HG02870 (cell line): ENCODE measurements around the gene TET3.

Source experiments
- ATAC-seq: cut with Tn5 transposase; IDR thresholded peaks from one replicate; pipeline ENCODE4 v1.9.1; 2021; ENCODE audit warnings: mild to moderate bottlenecking, moderate library complexity; ENCODE audit not compliant: unreplicated experiment

The TET3 gene

DNA sequence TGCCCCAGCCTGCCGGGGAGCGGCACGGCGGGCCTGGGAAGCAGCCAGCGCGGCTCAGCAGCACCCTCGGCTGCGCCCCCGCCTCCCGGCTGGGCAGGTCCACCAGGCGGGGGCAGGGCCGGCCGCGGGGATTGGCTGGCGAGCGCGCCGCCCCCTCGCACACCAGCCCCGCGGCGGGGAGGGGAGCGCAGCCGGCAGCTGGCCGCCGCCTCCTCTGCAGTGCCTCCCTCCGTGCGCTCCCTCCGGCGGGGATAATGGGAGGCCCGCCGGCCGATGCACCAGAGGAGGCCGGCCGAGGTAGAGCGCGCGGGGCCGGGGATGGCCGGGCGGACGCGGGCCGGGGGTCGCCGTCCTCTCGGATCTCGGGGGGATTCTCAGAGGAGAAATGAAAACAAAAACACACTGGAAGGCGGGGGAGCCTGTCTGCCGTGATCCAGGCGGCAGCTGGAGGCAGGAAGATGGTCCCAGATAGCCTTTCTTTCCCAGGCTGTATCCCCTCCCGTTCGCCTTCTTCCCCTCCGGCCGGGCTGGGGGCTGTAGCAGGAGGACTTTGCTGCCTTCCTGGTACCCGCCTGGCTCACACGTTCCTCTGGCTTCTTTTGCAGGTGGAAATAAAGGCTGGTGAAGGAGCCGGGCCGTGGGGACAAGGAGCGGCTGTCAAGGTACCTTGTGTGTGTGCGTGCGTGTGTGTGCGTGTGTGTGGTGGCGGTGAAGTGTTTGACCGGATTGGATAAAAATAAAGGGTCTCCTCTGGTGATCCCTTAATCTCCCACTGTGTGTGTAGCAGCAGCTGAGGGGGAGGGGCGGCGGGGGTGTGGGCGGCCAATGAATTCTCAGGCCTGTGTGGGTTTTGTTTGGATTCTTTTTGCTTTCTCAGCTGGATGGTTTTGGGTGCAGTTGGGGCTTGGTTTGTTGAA, 18.1 kb downstream of the TET3 start:
- ATAC-seq: peak; percentile 84

DNA sequence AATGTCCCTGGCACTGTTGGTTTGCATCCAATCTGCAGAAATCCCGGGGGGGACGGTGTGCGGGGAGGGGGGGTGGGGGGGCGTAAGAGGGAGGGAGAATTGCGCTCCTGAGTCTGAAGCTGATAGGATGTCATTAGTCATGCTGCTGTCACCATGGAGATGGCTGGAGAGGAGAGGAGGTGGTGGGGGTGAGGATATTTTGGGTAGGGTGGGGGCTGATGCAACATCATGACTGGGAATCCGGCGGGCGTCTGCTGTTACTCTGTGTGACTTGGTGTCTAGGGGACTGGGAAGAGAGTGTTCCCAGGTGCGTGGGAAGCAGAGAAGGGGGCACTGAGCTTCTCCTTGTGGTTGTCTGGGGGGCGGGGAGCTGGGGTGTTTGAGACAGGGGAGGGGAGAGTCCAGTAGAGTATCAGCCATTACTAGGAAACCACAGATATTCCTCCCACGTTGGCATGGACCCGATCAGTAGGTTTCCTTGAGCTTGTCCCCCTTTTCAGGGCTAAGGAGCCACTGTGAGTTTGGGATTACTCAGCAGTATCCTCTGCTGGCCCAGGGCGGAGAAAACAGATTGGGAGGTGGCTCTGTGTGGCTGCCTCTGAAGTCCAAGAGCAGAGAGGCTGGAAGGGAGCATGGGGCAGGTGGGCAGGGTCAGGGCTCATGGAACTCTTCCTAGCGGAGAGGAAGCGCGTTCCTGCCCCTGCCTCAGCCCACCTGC, 18.9 kb downstream of the TET3 start:
- no peak for ATAC-seq

DNA sequence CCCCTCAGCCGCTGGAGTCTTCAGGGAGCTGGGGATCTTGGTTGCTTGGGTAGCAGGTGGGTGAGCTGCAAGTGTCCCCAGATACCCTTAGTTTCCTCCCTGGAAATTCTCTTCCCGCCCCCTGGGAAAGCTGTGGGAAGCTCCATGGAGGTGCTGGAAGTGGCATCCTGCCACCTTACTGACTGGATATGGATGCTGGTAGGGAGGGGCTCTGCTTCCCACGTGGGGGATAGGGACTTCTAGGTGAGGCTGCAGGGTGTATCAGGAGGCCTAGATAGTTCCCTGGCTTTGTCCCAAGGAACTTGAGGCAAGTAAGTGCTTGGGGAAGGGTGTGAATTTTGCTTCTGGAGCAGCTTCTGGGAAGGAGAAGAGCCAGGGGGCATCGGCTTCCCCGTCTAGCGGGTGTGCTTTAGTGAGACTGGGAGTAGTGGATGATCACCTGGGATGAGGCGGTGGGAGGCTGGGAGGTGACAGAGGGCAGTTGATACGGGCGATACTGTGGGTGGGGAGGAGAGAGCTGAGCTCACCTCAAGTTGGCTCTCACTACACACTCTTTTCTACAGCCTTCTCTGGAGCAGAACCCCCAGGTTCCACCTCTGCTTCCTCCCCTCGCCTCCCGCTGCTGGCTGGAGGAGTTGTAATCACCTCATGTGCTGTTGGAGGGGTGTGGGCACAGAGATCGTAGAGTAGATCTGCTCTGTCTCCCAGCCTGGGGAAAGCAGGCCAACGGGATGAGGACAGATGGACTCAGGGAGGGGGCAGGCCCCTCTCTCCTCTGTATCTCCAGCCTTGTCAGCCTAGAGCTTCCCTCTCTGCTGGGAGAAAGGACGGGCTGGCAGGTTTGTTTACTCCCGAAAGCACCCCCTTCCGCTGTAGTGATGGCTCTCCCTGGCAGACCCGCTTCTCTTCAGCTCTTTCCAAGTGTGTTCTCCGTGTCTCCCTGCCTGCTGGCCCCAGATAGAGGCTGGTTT, 19.8 kb downstream of the TET3 start:
- no peak for ATAC-seq

DNA sequence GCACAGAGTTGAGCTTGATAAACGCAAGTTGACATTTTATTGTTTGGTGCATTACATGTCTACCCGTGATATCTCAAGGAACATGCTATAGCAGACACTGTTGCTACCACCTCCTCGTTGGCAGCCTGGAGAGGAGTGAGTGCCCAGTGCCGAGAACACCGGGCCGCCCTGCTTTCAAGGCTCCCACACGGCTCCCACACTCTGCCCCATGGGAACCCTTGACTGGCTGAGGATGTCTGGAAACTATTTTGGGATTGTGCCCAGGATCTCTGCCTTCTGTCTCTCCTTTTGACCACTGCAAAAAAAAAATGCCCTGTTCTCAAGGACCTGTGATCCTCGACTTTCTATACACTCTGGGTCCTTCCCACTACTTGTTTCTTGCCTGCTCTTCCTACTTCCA, 21.1 kb downstream of the TET3 start:
- no peak for ATAC-seq

DNA sequence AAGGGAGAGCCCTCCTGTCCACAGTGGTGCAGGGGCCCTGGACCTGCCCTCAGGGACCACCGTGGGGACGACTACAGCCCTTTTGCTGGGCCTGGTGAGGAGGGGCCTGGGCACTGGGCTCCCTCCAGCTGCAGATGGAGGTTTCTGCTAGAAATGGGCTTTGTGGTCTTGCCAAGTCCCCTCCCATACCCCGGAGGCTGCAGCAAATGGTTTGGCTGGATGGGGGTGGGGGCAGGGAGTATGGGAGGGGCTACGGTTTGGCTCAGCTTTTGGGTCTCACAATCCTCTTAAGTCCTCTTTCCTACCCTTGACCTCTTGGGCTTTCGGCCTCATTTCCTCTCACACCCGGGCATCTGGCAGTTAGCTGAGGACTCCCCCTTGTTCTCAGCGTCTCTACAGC, 21.7 kb downstream of the TET3 start:
- no peak for ATAC-seq

DNA sequence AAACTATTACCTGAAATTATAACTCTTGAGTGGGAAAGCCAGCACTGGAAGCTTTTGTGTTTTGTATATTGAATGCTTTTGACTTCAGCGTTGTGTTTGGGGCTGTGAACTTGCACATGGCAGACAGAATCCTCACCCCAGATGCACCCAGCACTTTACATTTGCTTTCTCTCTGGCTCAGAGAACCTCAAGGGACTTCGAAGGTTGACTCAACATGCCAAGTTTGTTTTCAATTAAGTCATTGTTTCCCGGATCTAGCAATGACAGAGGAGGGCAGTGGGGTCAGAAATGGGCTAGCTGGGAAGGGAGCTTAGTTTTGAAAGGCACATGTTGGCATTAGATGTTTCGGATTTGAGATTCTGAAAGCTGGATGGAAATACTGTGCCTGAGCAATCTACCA, 22.4 kb downstream of the TET3 start:
- ATAC-seq: no peak

DNA sequence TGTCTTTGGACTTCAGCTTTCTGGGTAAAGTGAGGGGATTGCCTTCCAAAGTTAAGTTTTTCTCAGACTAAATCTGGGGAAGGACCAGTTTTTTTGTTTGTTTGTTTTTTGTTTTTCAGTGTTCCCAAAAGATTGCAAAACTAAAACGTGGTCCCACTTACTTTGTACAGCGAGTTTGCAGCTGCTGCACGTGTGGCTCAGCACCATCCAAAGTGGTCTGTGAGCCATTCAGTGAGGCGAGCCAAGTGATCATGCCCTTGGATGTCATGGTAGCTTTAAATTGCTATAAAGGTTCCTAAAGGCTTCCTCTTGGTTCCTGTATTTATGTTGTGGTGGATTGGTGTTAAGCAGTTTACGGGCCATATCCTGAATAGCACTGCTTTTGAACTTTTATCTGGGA, 23.0 kb downstream of the TET3 start:
- no peak for ATAC-seq

DNA sequence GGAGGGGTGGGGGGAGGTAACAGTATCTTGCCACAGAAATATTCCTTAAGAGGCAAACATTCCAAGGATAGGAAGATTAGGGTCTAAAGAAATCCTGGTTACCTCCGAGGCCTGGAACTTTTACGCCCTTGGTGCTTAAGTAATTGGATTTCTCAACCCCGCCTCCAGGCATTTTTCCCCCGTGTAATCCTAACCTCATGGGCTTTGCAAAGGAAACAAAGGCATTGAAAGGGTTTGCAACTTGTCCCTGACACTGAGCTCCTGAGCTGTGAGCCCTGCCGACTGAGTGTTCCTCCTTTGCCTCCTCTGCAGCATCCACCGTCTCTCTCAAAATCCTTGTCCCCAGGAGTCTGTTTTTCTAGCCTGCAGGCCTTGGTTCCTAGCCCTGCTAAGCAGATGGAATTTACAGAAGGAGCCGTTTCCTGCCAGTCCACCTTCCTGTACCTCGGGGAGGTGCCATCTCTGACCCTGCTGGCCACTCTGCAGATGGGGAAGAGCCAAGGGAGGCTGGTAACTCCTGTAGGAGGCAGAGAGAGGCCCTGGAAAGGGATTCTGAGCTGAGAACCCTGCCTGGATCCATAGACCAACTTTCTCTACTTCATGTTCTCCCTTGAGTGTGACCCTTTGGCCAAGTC, 24.2 kb downstream of the TET3 start:
- ATAC-seq: no peak

DNA sequence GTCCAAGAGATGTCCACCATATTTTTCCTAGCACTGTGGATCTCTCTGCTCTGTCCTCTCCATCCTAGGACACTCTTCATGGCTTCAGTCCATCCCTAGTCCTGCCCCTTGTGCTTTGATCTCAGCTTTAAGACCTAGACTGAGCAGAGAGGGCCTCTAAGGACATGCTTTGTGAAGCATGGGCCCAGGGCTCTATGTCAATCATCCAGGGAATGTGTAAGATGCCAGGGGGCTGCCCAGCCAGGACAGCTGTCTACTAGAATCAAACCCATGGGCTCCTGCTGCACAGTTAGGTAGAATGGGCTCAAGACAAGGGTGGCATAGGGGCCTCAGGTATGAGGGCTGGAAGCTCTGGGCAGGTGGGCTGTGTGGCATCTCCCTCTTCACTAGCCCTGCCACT, 24.9 kb downstream of the TET3 start:
- no peak for ATAC-seq

DNA sequence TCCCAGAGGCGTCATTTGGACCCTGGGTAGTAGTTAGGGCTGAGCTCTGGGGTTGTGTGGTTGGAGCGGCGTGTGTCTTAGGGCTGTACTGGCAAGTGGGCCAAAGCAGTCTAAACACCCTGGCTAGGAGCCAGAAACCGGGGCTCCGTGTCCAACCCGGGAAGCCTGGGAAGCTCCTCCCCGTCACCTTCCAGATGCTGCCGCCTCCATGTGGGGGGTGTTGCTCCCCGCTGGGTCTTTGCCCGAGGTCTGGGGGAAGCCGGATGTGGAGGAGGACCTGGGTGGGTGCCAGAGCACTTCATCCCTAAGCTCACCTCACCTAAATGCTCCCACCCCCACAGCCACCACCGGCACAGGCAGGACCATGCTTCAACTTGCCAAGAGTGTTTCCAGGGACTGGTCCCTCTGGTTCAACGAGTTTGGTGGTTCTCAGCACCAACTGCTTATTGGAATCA, 25.4 kb downstream of the TET3 start:
- ATAC-seq: no peak

DNA sequence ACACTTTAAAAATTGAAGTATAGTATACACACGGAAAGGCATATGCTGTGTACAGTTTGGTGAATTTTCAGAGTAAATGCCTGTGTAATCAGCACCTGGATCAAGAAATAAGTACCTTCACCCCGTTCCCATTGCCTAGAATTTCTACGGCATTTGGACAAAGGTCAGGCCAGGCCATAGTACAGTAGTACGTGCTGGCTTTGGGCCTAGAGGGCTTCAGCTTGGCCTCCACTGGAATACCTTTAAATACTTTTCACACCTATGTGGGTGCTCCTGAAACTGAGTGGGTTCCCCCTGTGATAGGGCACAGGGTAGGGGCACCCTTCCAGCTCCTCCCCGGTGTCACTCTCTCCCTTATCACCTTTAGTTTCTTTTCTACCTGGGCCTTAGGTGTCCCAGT, 26.5 kb downstream of the TET3 start:
- no peak for ATAC-seq

DNA sequence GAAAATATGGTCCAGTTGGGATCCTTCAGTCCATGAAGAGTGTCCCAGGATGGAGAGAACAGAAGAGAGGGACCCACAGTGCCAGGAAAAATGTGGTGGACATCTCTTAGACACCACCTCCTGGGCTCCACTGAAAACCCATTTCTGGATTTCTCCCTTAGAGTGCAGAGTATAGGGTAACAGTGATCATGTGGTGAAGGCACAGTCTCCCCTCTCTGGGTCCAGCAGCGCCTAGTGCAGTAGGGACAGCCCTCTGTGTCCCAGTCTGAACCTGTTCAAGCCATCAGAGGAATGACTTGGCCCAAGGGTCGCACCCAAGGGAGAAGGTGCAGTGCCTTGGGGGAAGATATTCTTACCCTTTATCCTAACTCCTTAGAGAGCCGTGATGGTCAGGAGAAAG, 30.1 kb downstream of the TET3 start:
- no peak for ATAC-seq

DNA sequence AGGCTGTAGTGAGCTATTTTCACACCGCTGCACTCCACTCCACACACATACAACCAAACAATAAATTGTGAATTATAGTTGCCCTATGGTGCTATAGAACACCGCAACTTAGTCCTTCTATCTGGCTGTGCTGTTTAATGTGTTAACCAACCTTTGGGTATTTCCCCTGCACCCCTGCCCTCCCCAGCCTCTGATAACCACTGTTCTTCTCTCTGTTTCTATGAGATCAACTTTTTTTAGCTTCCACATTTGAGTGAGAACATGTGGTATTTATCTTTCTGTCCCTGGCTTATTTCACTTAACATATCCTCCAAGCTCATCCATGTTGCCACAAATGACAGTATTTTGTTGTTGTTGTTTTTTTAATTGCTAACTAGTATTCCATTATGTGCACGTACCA, 32.5 kb downstream of the TET3 start:
- ATAC-seq: peak; percentile 61

DNA sequence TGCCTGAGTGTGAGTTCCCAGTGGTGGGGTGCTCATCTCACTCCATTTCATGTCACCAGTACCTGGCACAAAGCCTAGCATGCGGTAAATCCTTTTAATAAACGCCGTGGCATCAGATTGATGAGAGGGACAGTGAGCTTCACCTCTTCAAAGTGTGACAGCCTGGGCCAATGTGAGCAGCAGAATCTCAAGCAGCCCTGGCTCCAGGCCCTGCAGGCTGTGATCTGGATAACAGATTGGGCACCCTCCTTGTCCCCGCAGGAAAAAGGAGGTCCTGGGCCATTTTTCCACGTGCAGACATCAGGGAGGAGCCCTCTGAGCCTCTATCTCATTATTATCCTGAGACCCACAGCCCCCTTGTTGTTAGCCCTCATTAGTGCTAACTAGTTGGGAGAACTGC, 34.8 kb downstream of the TET3 start:
- no peak for ATAC-seq

DNA sequence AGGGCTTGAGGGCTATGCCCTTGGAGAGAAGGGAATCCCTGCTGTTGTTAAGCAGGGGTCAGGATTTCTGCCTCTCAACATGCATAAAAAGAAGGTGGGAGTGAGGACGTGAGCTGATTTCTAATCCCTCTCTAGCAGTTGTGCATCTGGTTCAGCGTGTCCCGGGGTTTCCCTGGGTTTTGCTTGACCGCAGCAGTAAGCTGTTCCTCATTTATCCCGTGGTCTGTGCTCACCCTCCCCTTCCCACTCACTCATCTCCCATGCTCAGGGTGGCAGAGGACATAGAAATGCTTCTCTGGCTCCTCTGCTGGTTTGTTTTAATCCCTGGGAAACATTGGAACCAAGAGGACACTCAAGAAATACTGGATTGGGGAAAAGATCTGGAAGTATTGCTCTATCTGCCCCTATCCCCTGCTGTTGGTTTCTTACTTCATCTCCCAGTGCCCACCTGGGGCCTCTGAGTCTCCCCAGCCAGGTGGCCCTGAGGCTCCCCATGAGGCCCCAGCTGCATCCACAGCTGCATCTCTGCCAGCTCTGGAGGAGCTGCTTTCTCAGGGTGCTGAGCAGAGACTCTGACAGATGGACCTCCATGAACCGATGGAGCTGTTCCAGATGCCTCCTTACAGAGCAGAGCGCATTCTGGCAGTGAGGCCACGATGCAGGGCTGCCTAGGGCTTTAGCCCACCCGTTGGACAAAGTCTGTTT, 36.1 kb downstream of the TET3 start:
- no peak for ATAC-seq

DNA sequence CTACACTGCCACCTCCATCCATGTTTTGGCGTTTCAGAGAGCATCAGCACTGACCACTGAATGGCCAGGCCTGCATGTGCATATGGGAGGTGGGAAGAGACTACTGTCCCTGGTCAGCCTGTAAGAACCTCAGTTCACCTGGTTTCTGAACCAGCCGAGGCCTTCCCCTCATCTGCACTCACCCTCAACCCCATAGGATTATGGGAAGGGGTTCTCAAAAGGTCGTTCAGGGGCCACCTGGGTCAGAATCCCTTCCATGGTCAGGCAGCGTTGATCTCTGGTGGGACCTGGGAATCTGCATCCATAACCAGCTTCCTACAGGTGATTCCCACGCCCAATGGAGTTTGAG, 36.7 kb downstream of the TET3 start:
- ATAC-seq: no peak

DNA sequence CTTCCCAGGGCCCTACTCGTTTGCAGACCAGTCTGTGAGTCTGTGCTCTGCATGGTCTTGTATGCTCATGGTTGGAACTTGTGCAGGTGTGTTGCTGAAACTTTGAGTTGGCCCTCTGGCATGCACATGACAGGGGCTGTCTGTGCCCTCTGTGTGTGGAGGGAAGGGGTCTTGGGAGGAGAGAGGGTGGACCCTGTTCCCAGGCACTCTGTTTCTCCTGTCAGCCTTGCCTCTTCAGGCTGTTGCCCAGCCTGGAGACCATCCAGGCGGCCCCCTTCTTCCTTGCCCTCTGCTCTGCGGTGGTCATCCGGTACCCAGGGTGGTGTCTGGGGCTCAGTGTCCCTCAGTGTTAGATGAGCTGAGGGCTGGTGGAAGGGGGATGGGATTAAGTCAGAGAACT, 39.5 kb downstream of the TET3 start:
- ATAC-seq: no peak

DNA sequence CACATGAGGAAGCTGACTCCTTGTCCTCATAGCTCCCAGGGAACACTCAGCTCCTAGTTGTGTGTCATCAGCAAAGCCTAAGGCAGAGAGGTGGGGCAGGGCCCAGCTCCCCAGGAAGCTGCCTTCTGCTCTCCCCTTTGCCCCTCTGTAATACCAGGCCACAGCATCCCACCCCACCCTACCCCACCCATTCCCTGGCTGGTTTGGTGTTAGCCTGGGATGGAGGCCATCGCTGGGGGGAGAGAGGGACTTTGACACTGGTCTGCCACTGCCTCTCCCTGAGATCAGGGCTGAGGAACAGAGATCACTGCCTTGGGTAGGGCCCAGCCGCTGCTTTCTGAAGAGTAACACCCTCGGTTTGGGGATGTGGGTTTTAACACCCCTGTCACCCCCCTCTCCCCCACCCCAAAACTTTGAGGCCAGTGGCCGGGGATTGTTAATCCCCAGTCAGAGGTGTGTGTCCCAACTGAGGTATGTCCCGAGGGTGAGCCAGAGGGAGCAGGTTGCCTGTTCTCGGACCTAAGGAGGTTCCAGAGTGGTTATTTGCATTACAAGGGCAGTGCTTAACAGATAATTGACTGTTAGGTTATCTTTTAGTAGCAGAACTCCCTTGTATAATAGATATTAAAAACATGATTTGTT, 41.4 kb downstream of the TET3 start:
- ATAC-seq: no peak

DNA sequence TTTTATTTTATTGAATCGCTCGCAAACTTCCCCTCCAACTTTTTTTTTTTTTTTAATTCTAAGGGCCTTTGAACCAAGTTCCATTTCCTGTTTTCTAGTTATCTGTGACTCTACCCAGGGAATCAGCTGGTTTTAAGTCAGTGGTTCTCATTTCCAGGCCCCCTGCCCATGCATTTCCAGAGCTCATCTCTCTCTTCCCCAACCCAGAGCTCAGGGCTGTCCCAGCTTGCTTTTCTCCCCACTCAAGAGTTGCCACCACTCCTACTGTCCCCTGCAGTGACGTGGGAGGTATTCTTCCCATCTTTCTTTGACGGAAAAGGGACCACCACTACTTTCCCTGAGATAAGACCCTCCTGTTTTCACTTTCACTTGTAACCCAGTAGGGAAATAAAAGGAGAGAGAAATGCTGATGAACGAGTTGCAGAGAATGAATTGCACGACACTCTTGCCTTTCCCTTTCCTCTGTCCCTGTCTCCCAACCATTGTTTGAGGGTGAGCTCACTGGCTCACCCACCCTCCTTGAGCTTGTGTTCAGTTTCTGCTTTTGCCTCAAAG, 42.1 kb downstream of the TET3 start:
- ATAC-seq: no peak
